Activated naive CD4-positive, alpha-beta T cell treated with anti-CD3 and anti-CD28 coated beads, Interleukin-2, amount 10 ng/mL, durations not matched to agents 7 days and 5 days (primary cell): ENCODE data around the gene PPP4R2.

Experiments used
- CTCF ChIA-PET: fragments of 350-600 bp; sonication (Branson Sonifier 250); formaldehyde crosslinking; loops from one replicate; lab custom pipeline; 2021; ENCODE audit warnings: antibody characterized with exemption; lab: Charles Lee
- DNase-seq: peaks from one replicate; pipeline ENCODE4 v3.0.0-alpha.2; 2020
- H3K27ac Mint-ChIP-seq: one replicate; pipeline ENCODE4 v1.8.0; 2021; ENCODE audit warnings: mild to moderate bottlenecking, moderate library complexity, mixed read lengths
- H3K27me3 Mint-ChIP-seq: one replicate; pipeline ENCODE4 v1.8.0; 2021; ENCODE audit warnings: mild to moderate bottlenecking, mixed read lengths
- H3K36me3 Mint-ChIP-seq: one replicate; pipeline ENCODE4 v1.8.0; 2021; ENCODE audit warnings: mixed read lengths
- H3K4me1 Mint-ChIP-seq: one replicate; pipeline ENCODE4 v1.8.0; 2021; ENCODE audit warnings: mixed read lengths
- H3K4me3 Mint-ChIP-seq: one replicate; pipeline ENCODE4 v1.8.0; 2021; ENCODE audit warnings: mild to moderate bottlenecking, moderate library complexity, mixed read lengths
- H3K9me3 Mint-ChIP-seq: one replicate; pipeline ENCODE4 v1.8.0; 2021; ENCODE audit warnings: mixed read lengths

Gene PPP4R2

GRCh38 chr3:73074781-73075180 lies 78.2 kb downstream of the PPP4R2 start:
- no peak overlapping the region for H3K4me3 Mint-ChIP-seq
- H3K27me3 Mint-ChIP-seq = no peaks in the 10 kb centered on the region
- CTCF ChIA-PET = no interaction called here
- no peak for DNase-seq
- H3K4me1 Mint-ChIP-seq = peaks cover 19% of the 10 kb centered on the region
- H3K36me3 Mint-ChIP-seq = no peaks in the 10 kb centered on the region
- no peaks in the 10 kb centered on the region for H3K9me3 Mint-ChIP-seq
- H3K27ac Mint-ChIP-seq = no peak overlapping the region

GRCh38 chr3:73080216-73080966 lies 83.8 kb downstream of the PPP4R2 start:
- H3K27ac Mint-ChIP-seq = no peak overlapping the region
- H3K27me3 Mint-ChIP-seq = no peaks in the 10 kb centered on the region
- no peak overlapping the region for H3K4me3 Mint-ChIP-seq
- H3K36me3 Mint-ChIP-seq = no peaks in the 10 kb centered on the region
- CTCF ChIA-PET = no interaction called here
- H3K4me1 Mint-ChIP-seq = no peaks in the 10 kb centered on the region
- H3K9me3 Mint-ChIP-seq = no peaks in the 10 kb centered on the region
- no peak for DNase-seq

GRCh38 chr3:73081140-73081539 lies 84.5 kb downstream of the PPP4R2 start:
- Mint-ChIP-seq H3K27me3 (no peaks in the 10 kb centered on the region), H3K4me1 (peaks cover 3% of the 10 kb centered on the region), H3K9me3 (no peaks in the 10 kb centered on the region), H3K27ac (no peak overlapping the region), H3K4me3 (no peak overlapping the region), H3K36me3 (no peaks in the 10 kb centered on the region)
- CTCF ChIA-PET = no interaction called here
- no peak for DNase-seq

- Mint-ChIP-seq H3K27ac (no peak overlapping the region), H3K27me3 (no peaks in the 10 kb centered on the region), H3K4me3 (no peak overlapping the region), H3K36me3 (no peaks in the 10 kb centered on the region), H3K9me3 (no peaks in the 10 kb centered on the region), H3K4me1 (peaks cover 7% of the 10 kb centered on the region)
- DNase-seq = no peak
- CTCF ChIA-PET = interaction anchor here (2.8 to 3.8 kb wide), 2 partner anchors 145 to 233 kb away, joined by 15 to 51 read pairs; no protein-coding TSS in a partner anchor
These were observed 87.6 kb downstream of the PPP4R2 start for GRCh38 chr3:73084170-73084569.

GRCh38 chr3:73086071-73086494 lies 89.5 kb downstream of the PPP4R2 start:
- Mint-ChIP-seq H3K36me3 (no peaks in the 10 kb centered on the region), H3K27ac (no peak overlapping the region), H3K4me3 (no peak overlapping the region), H3K9me3 (no peaks in the 10 kb centered on the region), H3K4me1 (peaks cover 7% of the 10 kb centered on the region), H3K27me3 (peaks cover 4% of the 10 kb centered on the region)
- peak; percentile 55 for DNase-seq
- CTCF ChIA-PET = interaction anchor here (0.7 to 3.8 kb wide), 20 partner anchors 9 to 1211 kb away, joined by 3 to 51 read pairs (median 4); partner anchors contain the start of gene SHQ1

GRCh38 chr3:73094129-73094528 lies 97.5 kb downstream of the PPP4R2 start:
- no peaks in the 10 kb centered on the region for H3K9me3 Mint-ChIP-seq
- CTCF ChIA-PET = interaction anchor here (1.3 kb wide), 1 partner anchor 8 kb away, joined by 8 read pairs; no protein-coding TSS in a partner anchor
- H3K4me1 Mint-ChIP-seq = peaks cover 8% of the 10 kb centered on the region
- peaks cover 14% of the 10 kb centered on the region for H3K27me3 Mint-ChIP-seq
- H3K27ac Mint-ChIP-seq = no peak overlapping the region
- DNase-seq = no peak
- no peaks in the 10 kb centered on the region for H3K36me3 Mint-ChIP-seq
- H3K4me3 Mint-ChIP-seq = no peak overlapping the region

GRCh38 chr3:73094951-73095350 lies 98.3 kb downstream of the PPP4R2 start:
- peaks cover 10% of the 10 kb centered on the region for H3K27me3 Mint-ChIP-seq
- no peak overlapping the region for H3K27ac Mint-ChIP-seq
- peaks cover 8% of the 10 kb centered on the region for H3K4me1 Mint-ChIP-seq
- no peak overlapping the region for H3K4me3 Mint-ChIP-seq
- CTCF ChIA-PET = interaction anchor here (1.3 kb wide), 1 partner anchor 9 kb away, joined by 8 read pairs; no protein-coding TSS in a partner anchor
- DNase-seq = no peak
- H3K9me3 Mint-ChIP-seq = no peaks in the 10 kb centered on the region
- no peaks in the 10 kb centered on the region for H3K36me3 Mint-ChIP-seq

- H3K9me3 Mint-ChIP-seq = no peaks in the 10 kb centered on the region
- H3K36me3 Mint-ChIP-seq = no peaks in the 10 kb centered on the region
- peaks cover 8% of the 10 kb centered on the region for H3K4me1 Mint-ChIP-seq
- H3K27ac Mint-ChIP-seq = no peak overlapping the region
- H3K27me3 Mint-ChIP-seq = peaks cover 10% of the 10 kb centered on the region
- no peak overlapping the region for H3K4me3 Mint-ChIP-seq
- no peak for DNase-seq
- CTCF ChIA-PET = interaction anchor here (0.7 kb wide), 1 partner anchor 72 kb away, joined by 3 read pairs; no protein-coding TSS in a partner anchor
These were observed 99.6 kb downstream of the PPP4R2 start for GRCh38 chr3:73096169-73096568.

GRCh38 chr3:73098026-73098425 lies 101.4 kb downstream of the PPP4R2 start:
- H3K27me3 Mint-ChIP-seq = peaks cover 10% of the 10 kb centered on the region
- H3K9me3 Mint-ChIP-seq = no peaks in the 10 kb centered on the region
- CTCF ChIA-PET = no interaction called here
- no peak overlapping the region for H3K4me3 Mint-ChIP-seq
- peaks cover 8% of the 10 kb centered on the region for H3K4me1 Mint-ChIP-seq
- H3K27ac Mint-ChIP-seq = no peak overlapping the region
- no peaks in the 10 kb centered on the region for H3K36me3 Mint-ChIP-seq
- no peak for DNase-seq

- peaks cover 10% of the 10 kb centered on the region for H3K27me3 Mint-ChIP-seq
- H3K27ac Mint-ChIP-seq = no peak overlapping the region
- no peak for DNase-seq
- no peaks in the 10 kb centered on the region for H3K36me3 Mint-ChIP-seq
- H3K9me3 Mint-ChIP-seq = no peaks in the 10 kb centered on the region
- peaks cover 8% of the 10 kb centered on the region for H3K4me1 Mint-ChIP-seq
- no peak overlapping the region for H3K4me3 Mint-ChIP-seq
- CTCF ChIA-PET = no interaction called here
These were observed 102.3 kb downstream of the PPP4R2 start for GRCh38 chr3:73098873-73099272.

GRCh38 chr3:73100741-73101559 lies 104.3 kb downstream of the PPP4R2 start:
- H3K9me3 Mint-ChIP-seq = no peaks in the 10 kb centered on the region
- peaks cover 5% of the 10 kb centered on the region for H3K27me3 Mint-ChIP-seq
- H3K36me3 Mint-ChIP-seq = no peaks in the 10 kb centered on the region
- CTCF ChIA-PET = interaction anchor here (0.9 to 3.0 kb wide), 5 partner anchors 43 to 402 kb away, joined by 3 to 14 read pairs (median 3); no protein-coding TSS in a partner anchor
- H3K27ac Mint-ChIP-seq = no peak overlapping the region
- DNase-seq = peak; percentile 83
- H3K4me3 Mint-ChIP-seq = no peak overlapping the region
- no peaks in the 10 kb centered on the region for H3K4me1 Mint-ChIP-seq

GRCh38 chr3:73101881-73102280 lies 105.3 kb downstream of the PPP4R2 start:
- H3K27ac Mint-ChIP-seq = no peak overlapping the region
- no peaks in the 10 kb centered on the region for H3K4me1 Mint-ChIP-seq
- no peak for DNase-seq
- no peaks in the 10 kb centered on the region for H3K36me3 Mint-ChIP-seq
- H3K27me3 Mint-ChIP-seq = peaks cover 5% of the 10 kb centered on the region
- no peaks in the 10 kb centered on the region for H3K9me3 Mint-ChIP-seq
- no peak overlapping the region for H3K4me3 Mint-ChIP-seq
- CTCF ChIA-PET = interaction anchor here (0.9 to 3.0 kb wide), 4 partner anchors 42 to 401 kb away, joined by 3 to 14 read pairs (median 6); no protein-coding TSS in a partner anchor

- no peak for DNase-seq
- Mint-ChIP-seq H3K36me3 (no peaks in the 10 kb centered on the region), H3K4me3 (no peak overlapping the region), H3K4me1 (no peaks in the 10 kb centered on the region), H3K9me3 (no peaks in the 10 kb centered on the region), H3K27me3 (no peaks in the 10 kb centered on the region), H3K27ac (no peak overlapping the region)
- CTCF ChIA-PET = interaction anchor here (0.9 to 1.4 kb wide), 2 partner anchors 324 to 395 kb away, joined by 3 read pairs; no protein-coding TSS in a partner anchor
These were observed 110.6 kb downstream of the PPP4R2 start for GRCh38 chr3:73107215-73107614.

- CTCF ChIA-PET = interaction anchor here (0.9 to 1.4 kb wide), 2 partner anchors 323 to 395 kb away, joined by 3 read pairs; no protein-coding TSS in a partner anchor
- Mint-ChIP-seq H3K36me3 (no peaks in the 10 kb centered on the region), H3K4me1 (no peaks in the 10 kb centered on the region), H3K27ac (no peak overlapping the region), H3K27me3 (no peaks in the 10 kb centered on the region), H3K4me3 (no peak overlapping the region), H3K9me3 (no peaks in the 10 kb centered on the region)
- no peak for DNase-seq
These were observed 111.1 kb downstream of the PPP4R2 start for GRCh38 chr3:73107676-73108187.
